Liver (tissue), 9 donors: ENCODE results near the gene DNAJC4. TPM values are rescaled to one million over a fixed set of nuclear protein-coding genes. Genes with fewer than 3 reads are reported as not detected.

Experiments used
- DNase-seq: peaks from one replicate; pipeline ENCODE4 v3.0.0-alpha.2; 2017; ENCODE audit warnings: low spot score
- H3K27ac ChIP-seq, 2 donors: one replicate each; pipeline ENCODE4 v1.7.0; 2013; ENCODE audit warnings: inconsistent platforms in 2 of 2, low read length in 2 of 2, control low read depth in 1 of 2, low read depth in 1 of 2, mild to moderate bottlenecking in 1 of 2
- H3K27me3 ChIP-seq, 4 donors: one replicate each; pipeline versions ENCODE4 v1.6.1 to v1.7.0; 2013; ENCODE audit warnings: low read length in 3 of 4, inconsistent platforms in 1 of 4, mild to moderate bottlenecking in 1 of 4, moderate library complexity in 1 of 4; ENCODE audit not compliant: control insufficient read depth in 4 of 4, insufficient read depth in 4 of 4
- H3K36me3 ChIP-seq, 4 donors: one replicate each; pipeline versions ENCODE4 v1.6.1 to v1.7.0; 2013; ENCODE audit warnings: low read length in 3 of 4, mild to moderate bottlenecking in 3 of 4, low read depth in 1 of 4, moderate library complexity in 1 of 4; ENCODE audit not compliant: control insufficient read depth in 4 of 4, insufficient read depth in 3 of 4
- H3K4me1 ChIP-seq, 4 donors: one replicate each; pipeline versions ENCODE4 v1.6.1 to v1.7.0; 2013; ENCODE audit warnings: low read length in 3 of 4, mild to moderate bottlenecking in 3 of 4, moderate library complexity in 1 of 4; ENCODE audit not compliant: control insufficient read depth in 4 of 4, insufficient read depth in 4 of 4
- H3K4me3 ChIP-seq, 3 donors: one replicate each; pipeline versions ENCODE4 v1.6.1 to v1.7.0; 2013; ENCODE audit warnings: low read length in 3 of 3, control low read depth in 1 of 3, low read depth in 1 of 3, mild to moderate bottlenecking in 1 of 3
- H3K9ac ChIP-seq, 2 donors: one replicate each; pipeline ENCODE4 v1.7.0; 2013; ENCODE audit warnings: low read length in 2 of 2, mild to moderate bottlenecking in 2 of 2, moderate library complexity in 2 of 2, control low read depth in 1 of 2, low read depth in 1 of 2
- H3K9me3 ChIP-seq, 4 donors: one replicate each; pipeline versions ENCODE4 v1.6.1 to v1.7.0; 2013; ENCODE audit warnings: low read length in 3 of 4; ENCODE audit not compliant: control insufficient read depth in 4 of 4
- ATF3 ChIP-seq: IDR thresholded peaks from 2 replicates; pipeline ENCODE4 v1.6.1; 2016; ENCODE audit warnings: antibody characterized with exemption
- CTCF ChIP-seq: fragments of 150-350 bp; IDR thresholded peaks from 2 replicates; pipeline ENCODE4 v1.5.1; 2017; ENCODE audit warnings: improper control_type of control experiment, low read depth, low read length; ENCODE audit not compliant: missing input control
- EGR1 ChIP-seq, 2 donors: IDR thresholded peaks; 2 replicates each; pipeline ENCODE4 v1.6.1; 2016 to 2018; ENCODE audit warnings: antibody characterized with exemption in 2 of 2, low read depth in 2 of 2
- FOXA1 ChIP-seq: IDR thresholded peaks from 2 replicates; pipeline ENCODE4 v1.6.1; 2016; ENCODE audit warnings: antibody characterized with exemption
- GABPA ChIP-seq, 2 donors: IDR thresholded peaks in 1 of 2; conservative IDR thresholded peaks in 1 of 2; 2 replicates each; pipeline ENCODE4 v1.6.1; 2016; ENCODE audit warnings: antibody characterized with exemption in 2 of 2, mild to moderate bottlenecking in 1 of 2, moderate library complexity in 1 of 2
- HNF4A ChIP-seq, 2 donors: conservative IDR thresholded peaks; 2 replicates each; pipeline ENCODE4 v1.6.1; 2016; ENCODE audit warnings: antibody characterized with exemption in 2 of 2, mild to moderate bottlenecking in 2 of 2
- HNF4G ChIP-seq: IDR thresholded peaks from 2 replicates; pipeline ENCODE4 v1.6.1; 2016; ENCODE audit warnings: antibody characterized with exemption
- JUND ChIP-seq, 2 donors: IDR thresholded peaks; 2 replicates each; pipeline ENCODE4 v1.6.1; 2016; ENCODE audit warnings: antibody characterized with exemption in 2 of 2
- NR2F2 ChIP-seq: IDR thresholded peaks from 2 replicates; pipeline ENCODE4 v1.6.1; 2016; ENCODE audit warnings: antibody characterized with exemption
- RAD21 ChIP-seq, 2 donors: IDR thresholded peaks; 2 replicates each; pipeline ENCODE4 v1.6.1; 2016; ENCODE audit warnings: antibody characterized with exemption in 2 of 2, mild to moderate bottlenecking in 2 of 2
- REST ChIP-seq: IDR thresholded peaks from 2 replicates; pipeline ENCODE4 v1.6.1; 2016; ENCODE audit warnings: antibody characterized with exemption, mild to moderate bottlenecking
- SP1 ChIP-seq: IDR thresholded peaks from 2 replicates; pipeline ENCODE4 v1.6.1; 2018; ENCODE audit warnings: antibody characterized with exemption, mild to moderate bottlenecking
- TAF1 ChIP-seq: conservative IDR thresholded peaks from 2 replicates; pipeline ENCODE4 v1.6.1; 2016; ENCODE audit warnings: antibody characterized with exemption, mild to moderate bottlenecking
- ZBTB33 ChIP-seq: IDR thresholded peaks from 2 replicates; pipeline ENCODE4 v1.6.1; 2016; ENCODE audit warnings: antibody characterized with exemption
- WGBS: extraction: QIAGEN DNeasy Blood & Tissue Kit; methylation state at CpG from one replicate; pipeline ENCODE4 v1.1.7; 2013; 5-methylcytosine and 5-hydroxymethylcytosine counted together
- polyA plus RNA-seq, 2 donors: library from polyadenylated mRNA; stranded (reverse) in 1 of 2; unstranded in 1 of 2; fragments of 200-250 nt in 1 of 2; fragments of >200 nt in 1 of 2; fragmentation: Nextera tagmentation in 1 of 2; extraction: Ambion mirVana in 1 of 2; gene quantifications; one replicate each; pipeline versions ENCODE4 v1.2.1 to v1.2.3, GENCODE V29; 2013 to 2015
- total RNA-seq, 2 donors: library from RNA; depleted of rRNA; stranded (reverse); fragments of >200 nt; gene quantifications; one replicate each; pipeline ENCODE4 v1.2.3, GENCODE V29; 2014
- donor health status: healthy.
- donor health status: healthy.
- donor health status: healthy.
- donor health status: healthy.
- donor health status: healthy.

Gene DNAJC4
- total and polyA plus RNA-seq, 4 donors = 8.5 to 25.9 (median 23.5) TPM

GRCh38 chr11:64219755-64220154 lies 10.6 kb upstream of the DNAJC4 start:
- DNase-seq = no peak
- no peak overlapping the region for H3K9ac ChIP-seq
- H3K9me3 ChIP-seq = no peaks in the 10 kb centered on the region
- peaks cover 0 to 27% (median 9%) of the 10 kb centered on the region in 4 donors for H3K36me3 ChIP-seq
- no peak overlapping the region for H3K27ac ChIP-seq
- TF ChIP-seq CTCF = no peak
- TF ChIP-seq JUND (IDR thresholded peaks at IDR 0.05) = no peak
- TF ChIP-seq HNF4G = no peak
- TF ChIP-seq ZBTB33 = no peak
- TF ChIP-seq TAF1 = no peak
- TF ChIP-seq EGR1 (IDR thresholded peaks at IDR 0.05; ENCODE audit: low read depth in 2 of 2) = no peak
- TF ChIP-seq GABPA (IDR thresholded peaks at IDR 0.05 in 1 of 2, conservative IDR thresholded peaks at IDR 0.05 in 1 of 2) = no peak
- TF ChIP-seq SP1 = no peak
- no peak for TF ChIP-seq REST
- TF ChIP-seq HNF4A (conservative IDR thresholded peaks at IDR 0.05) = no peak
- no peak for TF ChIP-seq NR2F2
- no peak for TF ChIP-seq ATF3
- no peak for TF ChIP-seq FOXA1
- no peak for TF ChIP-seq RAD21 (IDR thresholded peaks at IDR 0.05)
- H3K4me3 ChIP-seq = no peak overlapping the region
- no peaks in the 10 kb centered on the region for H3K27me3 ChIP-seq
- H3K4me1 ChIP-seq = peaks cover 7 to 16% (median 14%) of the 10 kb centered on the region in 4 donors
- 95% methylated on average over 10 of the region's 10 CpGs for WGBS

- H3K4me1 ChIP-seq = peaks cover 9 to 22% (median 18%) of the 10 kb centered on the region in 4 donors
- no peak for DNase-seq
- no peak overlapping the region for H3K9ac ChIP-seq
- WGBS = 95% methylated on average over 17 of the region's 17 CpGs
- H3K9me3 ChIP-seq = no peaks in the 10 kb centered on the region
- no peak overlapping the region for H3K4me3 ChIP-seq
- H3K27ac ChIP-seq = no peak overlapping the region
- H3K36me3 ChIP-seq = peaks cover 0 to 24% (median 9%) of the 10 kb centered on the region in 4 donors
- no peaks in the 10 kb centered on the region for H3K27me3 ChIP-seq
- TF ChIP-seq TAF1 (no peak), HNF4A (conservative IDR thresholded peaks at IDR 0.05) (no peak), EGR1 (IDR thresholded peaks at IDR 0.05; ENCODE audit: low read depth in 2 of 2) (no peak)
These were observed 10.1 kb upstream of the DNAJC4 start for GRCh38 chr11:64220271-64220670.
